Epithelial cell of proximal tubule (primary cell): ENCODE data around the gene METTL21A. TPM values are rescaled to one million over a fixed set of nuclear protein-coding genes. Genes with fewer than 3 reads are reported as not detected.

ENCODE experiments used
- DNase-seq: peaks from one replicate; pipeline ENCODE4 v3.0.0-alpha.2; 2011; ENCODE audit warnings: low read depth
- H3K4me3 ChIP-seq: 2 replicates; pipeline ENCODE4 v1.5.1; 2011; ENCODE audit warnings: low read depth, mild to moderate bottlenecking, low read length
- total RNA-seq: library from RNA; depleted of rRNA; stranded (reverse); fragments of >200 nt; gene quantifications from 2 replicates; pipeline ENCODE4 v1.2.3, GENCODE V29; 2015
- TF ChIP-seq, protein P1 (sequence below): conservative IDR thresholded peaks from 2 replicates; pipeline ENCODE4 v1.5.1; 2012; ENCODE audit warnings: low read depth, mild to moderate bottlenecking, low read length

The METTL21A gene
- total RNA-seq, 1 donor from 2014 or later: 43.6 TPM

DNA sequence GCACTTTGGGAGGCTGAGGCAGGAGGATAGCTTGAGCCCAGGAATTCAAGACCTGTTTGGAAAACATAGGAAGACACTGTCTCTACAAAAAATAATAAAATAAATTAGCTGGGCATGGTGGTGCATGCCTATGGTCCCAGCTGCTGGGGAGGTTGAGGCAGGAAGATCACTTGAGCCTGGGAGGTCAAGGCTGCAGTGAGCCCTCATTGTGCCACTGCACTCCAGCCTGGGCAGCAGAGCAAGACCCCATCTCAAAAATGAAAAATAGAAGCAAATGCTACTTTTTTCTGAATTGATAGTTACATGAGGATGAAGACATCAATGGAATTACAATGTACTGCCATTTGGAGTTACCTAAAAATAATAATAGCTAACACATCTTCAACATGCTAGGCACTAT lies 31.9 kb downstream of the METTL21A start:
- no peak for DNase-seq
- H3K4me3 ChIP-seq: no peak overlapping the region
- TF ChIP-seq, protein P1, sequence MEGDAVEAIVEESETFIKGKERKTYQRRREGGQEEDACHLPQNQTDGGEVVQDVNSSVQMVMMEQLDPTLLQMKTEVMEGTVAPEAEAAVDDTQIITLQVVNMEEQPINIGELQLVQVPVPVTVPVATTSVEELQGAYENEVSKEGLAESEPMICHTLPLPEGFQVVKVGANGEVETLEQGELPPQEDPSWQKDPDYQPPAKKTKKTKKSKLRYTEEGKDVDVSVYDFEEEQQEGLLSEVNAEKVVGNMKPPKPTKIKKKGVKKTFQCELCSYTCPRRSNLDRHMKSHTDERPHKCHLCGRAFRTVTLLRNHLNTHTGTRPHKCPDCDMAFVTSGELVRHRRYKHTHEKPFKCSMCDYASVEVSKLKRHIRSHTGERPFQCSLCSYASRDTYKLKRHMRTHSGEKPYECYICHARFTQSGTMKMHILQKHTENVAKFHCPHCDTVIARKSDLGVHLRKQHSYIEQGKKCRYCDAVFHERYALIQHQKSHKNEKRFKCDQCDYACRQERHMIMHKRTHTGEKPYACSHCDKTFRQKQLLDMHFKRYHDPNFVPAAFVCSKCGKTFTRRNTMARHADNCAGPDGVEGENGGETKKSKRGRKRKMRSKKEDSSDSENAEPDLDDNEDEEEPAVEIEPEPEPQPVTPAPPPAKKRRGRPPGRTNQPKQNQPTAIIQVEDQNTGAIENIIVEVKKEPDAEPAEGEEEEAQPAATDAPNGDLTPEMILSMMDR: no peak

DNA sequence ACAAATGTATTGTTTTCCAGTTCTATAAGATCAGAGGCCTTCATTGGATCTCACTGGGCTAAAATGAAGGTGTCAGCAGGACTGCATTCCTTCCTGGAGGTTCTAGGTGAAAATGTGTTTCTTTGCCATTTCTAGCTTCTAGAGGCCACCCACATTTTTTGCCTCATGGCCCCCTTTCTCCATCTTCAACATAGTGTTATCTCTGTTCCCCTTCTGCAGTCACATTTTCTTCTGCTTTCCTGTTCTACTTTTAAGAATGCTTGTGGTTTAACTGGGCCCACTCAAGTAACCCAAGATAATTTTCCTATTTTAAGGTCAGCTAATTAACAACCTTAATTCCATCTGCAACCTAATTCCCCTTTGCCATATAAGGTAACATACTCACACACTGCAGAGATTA lies 36.1 kb downstream of the METTL21A start:
- H3K4me3 ChIP-seq: no peak overlapping the region
- no peak for DNase-seq
- TF ChIP-seq, protein P1: no peak

DNA sequence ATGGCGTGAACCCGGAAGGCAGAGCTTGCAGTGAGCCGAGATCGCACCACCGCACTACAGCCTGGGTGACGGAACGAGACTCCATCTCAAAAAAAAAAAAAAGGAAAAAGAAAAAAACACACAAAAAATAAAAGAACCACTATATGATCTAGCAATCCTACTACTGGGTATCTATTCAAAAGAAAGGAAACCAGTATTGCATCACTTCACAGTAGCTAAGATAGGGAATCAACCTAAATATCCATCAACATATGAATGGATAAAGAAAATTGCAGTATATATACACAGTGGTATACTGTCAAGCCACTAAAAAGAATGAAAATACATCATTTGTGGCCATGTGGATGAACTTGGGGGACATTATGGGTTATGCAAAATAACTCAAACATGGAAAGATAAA lies 37.9 kb downstream of the METTL21A start:
- TF ChIP-seq, protein P1: no peak
- H3K4me3 ChIP-seq: no peak overlapping the region
- DNase-seq: no peak

DNA sequence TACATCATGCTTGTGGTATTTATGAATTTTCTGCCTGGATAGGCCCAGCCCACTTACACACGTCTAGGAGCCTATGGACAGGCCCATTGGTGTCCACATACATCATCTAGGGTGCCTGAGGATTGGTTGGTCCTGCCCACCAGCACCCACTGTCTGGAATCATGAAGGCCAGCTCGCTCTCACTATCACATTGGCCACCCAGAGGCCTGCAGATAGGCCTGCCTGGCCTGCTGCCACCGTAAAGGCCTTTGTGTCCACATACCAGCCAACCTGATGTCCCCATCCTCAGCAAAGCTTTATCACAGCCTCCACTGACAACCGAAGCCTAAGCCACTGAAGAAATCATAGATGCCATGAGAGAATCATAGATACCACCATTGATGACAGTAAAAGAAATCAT lies 40.2 kb downstream of the METTL21A start:
- TF ChIP-seq, protein P1: no peak
- H3K4me3 ChIP-seq: no peak overlapping the region
- DNase-seq: no peak

DNA sequence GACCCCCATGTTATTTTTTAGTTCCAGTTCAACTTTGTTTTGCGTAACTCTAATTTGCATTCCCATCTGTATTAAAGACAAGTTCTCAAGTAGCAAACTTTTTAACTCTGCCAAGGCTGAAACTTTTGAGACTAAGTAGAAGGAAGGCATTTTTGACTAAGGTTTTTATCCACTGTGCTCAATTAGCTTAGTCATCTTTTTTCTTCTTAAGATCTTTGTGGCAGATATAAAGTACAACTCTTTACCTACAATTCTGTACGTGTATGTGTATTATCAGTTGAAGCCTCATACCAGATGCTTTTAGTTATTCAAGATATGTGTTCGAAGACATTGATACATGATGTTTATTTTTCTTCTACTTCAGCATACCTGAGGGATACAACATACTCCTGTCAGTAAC lies 53.8 kb downstream of the METTL21A start:
- H3K4me3 ChIP-seq: no peak overlapping the region
- TF ChIP-seq, protein P1: no peak
- no peak for DNase-seq

DNA sequence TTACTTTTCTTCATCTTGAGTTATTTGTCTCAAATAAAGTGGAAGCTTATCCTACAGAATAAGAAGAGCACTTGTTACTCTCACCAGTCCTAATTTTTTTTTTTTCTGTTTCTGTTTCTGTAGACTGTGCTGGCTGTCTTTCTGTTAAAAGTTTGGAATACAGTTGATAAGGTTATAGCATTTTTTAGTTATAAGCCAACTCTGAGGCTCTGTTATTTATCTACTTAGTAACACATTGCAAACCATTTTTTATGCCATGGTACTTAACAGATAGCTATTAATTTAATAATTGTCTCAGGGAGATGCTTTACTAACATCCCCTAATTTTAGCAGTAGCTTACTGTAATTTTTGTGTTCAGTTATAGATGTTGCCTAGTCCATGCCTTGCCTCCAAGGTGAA lies 57.5 kb downstream of the METTL21A start:
- no peak for DNase-seq
- H3K4me3 ChIP-seq: no peak overlapping the region
- TF ChIP-seq, protein P1: no peak

DNA sequence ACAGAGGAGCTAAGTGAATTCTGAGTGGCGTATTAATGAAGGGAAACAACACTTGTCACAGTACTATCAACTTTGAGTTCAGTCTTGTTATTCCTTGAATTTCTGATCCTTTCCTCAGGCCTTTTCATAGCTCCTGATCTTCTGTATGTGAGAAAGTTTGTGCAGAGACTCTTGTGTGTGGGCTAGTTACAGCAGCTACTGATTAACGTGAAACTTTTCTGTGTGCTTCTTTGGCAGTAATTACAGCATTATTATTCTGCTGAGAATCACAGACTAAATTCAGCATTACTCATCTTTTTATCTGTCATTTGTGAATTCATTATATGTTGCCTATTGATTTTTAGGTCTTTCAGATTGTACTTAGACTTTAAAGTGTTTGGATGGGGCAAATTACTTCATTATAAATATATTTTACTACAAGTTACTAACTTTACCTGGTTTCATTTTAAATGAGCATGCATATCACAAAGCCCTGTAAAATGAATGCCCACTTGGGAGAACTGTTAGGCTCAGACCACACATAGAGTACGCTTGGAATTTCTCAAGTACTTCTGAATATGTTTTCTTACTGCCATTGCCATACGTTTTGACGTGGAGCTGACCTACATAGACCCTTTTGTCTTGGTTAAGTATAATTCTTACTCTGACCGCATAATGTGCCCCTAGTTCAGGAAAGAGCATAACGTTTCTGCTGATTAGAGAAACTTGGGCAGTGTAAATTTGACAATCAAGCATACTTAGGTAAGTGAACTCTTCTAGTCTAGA lies 59.3 kb downstream of the METTL21A start:
- DNase-seq: no peak
- TF ChIP-seq, protein P1: no peak
- no peak overlapping the region for H3K4me3 ChIP-seq
